ENCODE data around the gene RFX4.
A peak's percentile ranks its signal among the peaks of the same experiment; 100 is the strongest.
"Not testable (repeated sequence)": the region's sequence is repeated elsewhere in the genome, so short reads cannot be mapped to it uniquely, and the experiment has no call there.

RFX4 gene

GRCh38 chr12:106680280-106680679 is 97.5 kb downstream of the RFX4 start:
- no peak for DNase-seq (ENCODE audit: extremely low read depth, low read depth)
- no peak for TF ChIP-seq CTCF (IDR thresholded peaks at IDR 0.05; ENCODE audit: low read depth, low read length)

- no peak for DNase-seq (ENCODE audit: extremely low read depth, low read depth)
- no peak for TF ChIP-seq CTCF (IDR thresholded peaks at IDR 0.05; ENCODE audit: low read depth, low read length)
These were observed 98.4 kb downstream of the RFX4 start for GRCh38 chr12:106681210-106681609.

GRCh38 chr12:106682594-106683234 is 99.9 kb downstream of the RFX4 start:
- DNase-seq (ENCODE audit: extremely low read depth, low read depth) = no peak
- TF ChIP-seq CTCF (IDR thresholded peaks at IDR 0.05; ENCODE audit: low read depth, low read length) = peak; percentile 5

- no peak for TF ChIP-seq CTCF (IDR thresholded peaks at IDR 0.05; ENCODE audit: low read depth, low read length)
- no peak for DNase-seq (ENCODE audit: extremely low read depth, low read depth)
These were observed 101.7 kb downstream of the RFX4 start for GRCh38 chr12:106684497-106684896.

- DNase-seq (ENCODE audit: extremely low read depth, low read depth) = no peak
- no peak for TF ChIP-seq CTCF (IDR thresholded peaks at IDR 0.05; ENCODE audit: low read depth, low read length)
These were observed 102.6 kb downstream of the RFX4 start for GRCh38 chr12:106685381-106685780.

GRCh38 chr12:106687672-106688071 is 104.9 kb downstream of the RFX4 start:
- no peak for TF ChIP-seq CTCF (IDR thresholded peaks at IDR 0.05; ENCODE audit: low read depth, low read length)
- DNase-seq (ENCODE audit: extremely low read depth, low read depth) = no peak

- no peak for DNase-seq (ENCODE audit: extremely low read depth, low read depth)
These were observed 107.9 kb downstream of the RFX4 start for GRCh38 chr12:106690569-106691305.

GRCh38 chr12:106692033-106692432 is 109.2 kb downstream of the RFX4 start:
- DNase-seq (ENCODE audit: extremely low read depth, low read depth) = not testable (repeated sequence)

More at GRCh38 chr12:106690569-106691305, 107.9 kb downstream of the RFX4 start:
- TF ChIP-seq CTCF (IDR thresholded peaks at IDR 0.05; ENCODE audit: low read depth, low read length) = no peak
